Calu3 (cell line): ENCODE measurements around the gene ABLIM2. TPM values are rescaled to one million over a fixed set of nuclear protein-coding genes. Genes with fewer than 3 reads are reported as not detected.

Experiments
- BruUV-seq: library from RNA; stranded (reverse); fragments of 400-500 nt; replicated peaks from 2 replicates; lab custom pipeline; 2021; lab: Mats Ljungman, UMichigan
- CTCF ChIA-PET: fragments of 300-600 bp; sonication (Branson Sonifier 250); formaldehyde crosslinking; loops from one replicate; lab custom pipeline; 2022; ENCODE audit warnings: antibody characterized with exemption; lab: Charles Lee
- DNase-seq: peaks from one replicate; pipeline ENCODE4 v3.0.0; 2022
- H3K27ac Mint-ChIP-seq: one replicate; pipeline ENCODE4 v1.8.0; 2022; ENCODE audit warnings: mixed read lengths; ENCODE audit not compliant: unreplicated experiment
- H3K27me3 Mint-ChIP-seq: one replicate; pipeline ENCODE4 v1.8.0; 2022; ENCODE audit warnings: mixed read lengths; ENCODE audit not compliant: unreplicated experiment
- H3K36me3 Mint-ChIP-seq: one replicate; pipeline ENCODE4 v1.8.0; 2022; ENCODE audit warnings: mild to moderate bottlenecking, moderate library complexity, mixed read lengths; ENCODE audit not compliant: insufficient read depth, unreplicated experiment
- H3K4me1 Mint-ChIP-seq: one replicate; pipeline ENCODE4 v1.8.0; 2022; ENCODE audit warnings: mild to moderate bottlenecking, low read depth, mixed read lengths; ENCODE audit not compliant: unreplicated experiment
- H3K4me3 Mint-ChIP-seq: one replicate; pipeline ENCODE4 v1.8.0; 2022; ENCODE audit warnings: mild to moderate bottlenecking, low read depth, moderate library complexity, mixed read lengths; ENCODE audit not compliant: unreplicated experiment
- H3K9me3 Mint-ChIP-seq: one replicate; pipeline ENCODE4 v1.8.0; 2022; ENCODE audit warnings: low read depth, mixed read lengths; ENCODE audit not compliant: unreplicated experiment
- CTCF ChIP-seq: fragments of 200-600 bp; IDR thresholded peaks from one replicate; pipeline ENCODE4 v1.8.0; 2022; ENCODE audit warnings: antibody characterized with exemption; ENCODE audit not compliant: unreplicated experiment
- intact Hi-C: fragments of 100-400 bp; cut with micrococcal nuclease; formaldehyde crosslinking; loops from one replicate; pipeline ENCODE4 v1.10.0; 2022; ENCODE audit not compliant: unreplicated experiment
- total RNA-seq: library from RNA; stranded (reverse); gene quantifications from 2 replicates; pipeline ENCODE4 v1.2.3, GENCODE V29; 2022

Gene ABLIM2
- total RNA-seq, 1 experiment from 2014 or later: 1.0 TPM

DNA sequence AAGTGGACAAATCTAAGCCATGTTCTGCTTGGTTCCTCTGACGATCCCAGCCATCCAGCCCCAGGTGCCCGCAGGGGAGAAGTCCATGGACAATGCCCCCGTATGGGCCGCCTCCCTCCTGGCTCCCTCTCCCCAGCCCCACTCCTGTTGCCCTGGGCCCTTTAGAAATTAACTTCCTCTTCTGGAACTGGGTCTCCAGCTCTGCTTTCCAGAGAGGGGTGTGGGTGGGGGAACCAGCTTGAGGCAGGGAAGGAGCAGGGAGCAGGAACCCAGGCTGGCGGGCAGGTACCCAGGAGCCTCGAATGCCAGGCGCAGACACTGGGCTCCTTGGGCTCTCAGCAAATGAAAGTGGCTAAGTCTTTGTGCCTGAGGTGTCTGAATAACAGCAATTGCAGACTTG, 12.7 kb upstream of the ABLIM2 start:
- no peak for DNase-seq
- no peak overlapping the region for H3K4me3 Mint-ChIP-seq
- no TSS peak for BruUV-seq
- H3K9me3 Mint-ChIP-seq: no peaks in the 10 kb centered on the region
- no peak overlapping the region for H3K27ac Mint-ChIP-seq
- H3K36me3 Mint-ChIP-seq: no peaks in the 10 kb centered on the region
- CTCF ChIA-PET: interaction anchor here (0.7 kb wide), 1 partner anchor 8 kb away, joined by 4 read pairs; no protein-coding TSS in a partner anchor
- no peak for TF ChIP-seq CTCF
- no peaks in the 10 kb centered on the region for H3K4me1 Mint-ChIP-seq
- peaks cover 24% of the 10 kb centered on the region for H3K27me3 Mint-ChIP-seq
- intact Hi-C loops: no loop called here

GRCh38 chr4:8170341-8170740, 11.7 kb upstream of the ABLIM2 start:
- DNase-seq: no peak
- peaks cover 33% of the 10 kb centered on the region for H3K27me3 Mint-ChIP-seq
- H3K36me3 Mint-ChIP-seq: no peaks in the 10 kb centered on the region
- H3K27ac Mint-ChIP-seq: no peak overlapping the region
- no TSS peak for BruUV-seq
- intact Hi-C loops: no loop called here
- no peak overlapping the region for H3K4me3 Mint-ChIP-seq
- CTCF ChIA-PET: no interaction called here
- no peaks in the 10 kb centered on the region for H3K9me3 Mint-ChIP-seq
- TF ChIP-seq CTCF: no peak
- H3K4me1 Mint-ChIP-seq: no peaks in the 10 kb centered on the region

DNA sequence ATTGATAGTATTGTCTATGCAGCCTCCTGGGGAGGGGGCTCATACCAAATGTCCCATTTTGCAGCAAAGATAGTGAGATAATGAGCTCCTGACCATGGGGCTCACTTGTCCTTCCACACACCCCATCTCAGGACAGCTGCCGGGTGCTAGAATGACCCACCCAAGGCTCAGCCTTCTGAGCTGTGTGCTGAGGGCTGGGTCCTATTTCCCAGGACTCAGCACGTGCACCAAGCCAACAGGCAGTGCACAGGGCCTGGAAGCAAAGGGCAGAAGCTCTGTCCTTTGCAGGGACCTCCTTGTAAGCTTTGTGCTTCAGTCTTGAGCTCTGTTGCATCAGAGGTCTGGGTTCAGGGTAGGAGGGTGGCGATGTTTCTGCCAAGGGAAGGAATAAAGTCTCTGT, 11.2 kb upstream of the ABLIM2 start:
- intact Hi-C loops: no loop called here
- BruUV-seq: no TSS peak
- no peak for TF ChIP-seq CTCF
- DNase-seq: no peak
- Mint-ChIP-seq H3K27ac (no peak overlapping the region), H3K4me3 (no peak overlapping the region), H3K9me3 (no peaks in the 10 kb centered on the region), H3K27me3 (peaks cover 39% of the 10 kb centered on the region), H3K36me3 (no peaks in the 10 kb centered on the region), H3K4me1 (no peaks in the 10 kb centered on the region)
- CTCF ChIA-PET: no interaction called here

DNA sequence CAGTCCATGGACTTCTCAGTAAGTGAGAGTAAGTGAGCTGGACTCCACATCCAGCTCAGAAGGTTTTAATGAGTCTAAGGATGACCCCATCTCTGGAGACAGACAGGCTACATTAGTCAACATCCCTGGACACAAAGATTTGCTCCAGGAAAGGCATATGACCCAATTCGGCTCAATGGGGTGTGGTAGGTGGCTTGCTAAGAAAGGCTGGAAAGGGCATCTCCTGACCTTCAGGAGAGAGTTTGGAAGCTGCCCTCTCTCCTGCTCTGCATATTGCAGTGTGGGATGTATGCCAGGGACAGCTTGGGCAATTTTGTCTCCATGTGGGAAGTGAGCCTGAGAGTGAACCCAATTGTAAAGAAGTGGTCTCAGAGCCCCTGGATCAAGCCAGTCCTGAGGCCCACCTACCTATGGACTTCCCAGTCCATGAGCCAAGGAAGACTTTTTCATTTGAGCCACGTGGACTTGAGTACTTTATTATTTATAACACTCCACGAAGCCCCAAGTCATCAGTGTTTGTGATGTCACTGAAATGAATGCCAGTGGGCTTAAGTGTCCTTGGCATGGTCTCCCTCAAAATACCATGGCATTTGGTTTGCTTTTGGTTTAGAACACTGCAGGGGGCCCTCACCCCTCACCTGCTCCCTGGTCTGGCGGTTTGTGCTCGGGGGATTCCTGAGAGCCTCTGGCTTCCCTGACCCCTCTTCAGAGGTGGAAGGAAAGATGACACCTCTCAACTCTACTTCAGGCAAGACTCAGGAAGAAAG, 10.4 kb upstream of the ABLIM2 start:
- intact Hi-C loops: no loop called here
- Mint-ChIP-seq H3K9me3 (no peaks in the 10 kb centered on the region), H3K27ac (no peak overlapping the region), H3K4me3 (no peak overlapping the region), H3K36me3 (no peaks in the 10 kb centered on the region), H3K27me3 (peaks cover 42% of the 10 kb centered on the region), H3K4me1 (no peaks in the 10 kb centered on the region)
- TF ChIP-seq CTCF: no peak
- DNase-seq: no peak
- CTCF ChIA-PET: no interaction called here
- BruUV-seq: no TSS peak
